ENCODE data around the gene VPS52. TPM values are rescaled to one million over a fixed set of nuclear protein-coding genes. Genes with fewer than 3 reads are reported as not detected.

Gene VPS52
- total and polyA plus RNA-seq, 9 of the 15 experiments (the other 6 are each of a cell fraction or from before 2014, with no cell fraction given) = 24.4 to 103 (median 40.2) TPM

DNA sequence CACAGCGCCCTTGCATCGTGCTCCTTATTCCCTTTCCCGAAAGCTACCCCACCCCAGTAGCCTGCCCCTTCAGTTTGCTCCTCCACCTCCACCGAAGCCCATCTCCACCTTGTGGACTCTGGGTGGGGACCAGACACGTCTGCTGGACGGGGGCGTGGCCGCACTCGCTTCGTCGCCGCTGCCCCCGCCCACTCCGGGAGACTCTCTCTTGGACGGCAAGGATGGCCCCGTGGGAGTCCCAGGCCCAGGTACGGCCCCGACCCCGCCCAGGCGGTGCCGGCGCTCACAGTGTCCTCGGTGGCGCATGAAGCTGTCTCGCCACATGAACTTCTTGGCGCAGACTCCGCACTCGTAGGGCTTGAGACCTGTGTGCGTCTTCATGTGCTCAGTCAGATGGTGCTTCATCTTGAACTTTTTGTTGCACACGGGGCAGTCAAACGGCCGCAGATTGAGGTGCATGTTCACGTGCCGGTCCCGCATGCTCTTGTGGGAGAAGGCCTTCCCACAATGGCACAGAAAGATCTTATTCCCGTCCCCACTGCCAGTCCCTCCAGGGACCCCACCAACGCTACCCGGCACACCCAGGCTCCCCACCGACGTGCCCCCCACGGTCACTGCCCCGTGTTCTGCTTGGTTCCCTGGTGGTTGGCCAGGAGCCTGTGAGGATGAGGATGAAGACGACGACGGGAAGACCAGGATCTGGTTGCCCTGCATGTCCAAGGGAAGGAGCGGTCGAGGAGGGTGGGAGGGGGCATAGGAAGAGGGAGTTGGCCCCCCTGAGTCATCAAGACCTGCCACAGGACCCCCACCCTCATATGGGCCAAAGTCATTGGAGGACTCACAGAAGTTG is 43.5 kb upstream of the VPS52 start (continued):
- TF ChIP-seq NCOA2 (IDR thresholded peaks at IDR 0.05; ENCODE audit: partially characterized antibody in 2 of 2) = no peak
- TF ChIP-seq, protein P1, sequence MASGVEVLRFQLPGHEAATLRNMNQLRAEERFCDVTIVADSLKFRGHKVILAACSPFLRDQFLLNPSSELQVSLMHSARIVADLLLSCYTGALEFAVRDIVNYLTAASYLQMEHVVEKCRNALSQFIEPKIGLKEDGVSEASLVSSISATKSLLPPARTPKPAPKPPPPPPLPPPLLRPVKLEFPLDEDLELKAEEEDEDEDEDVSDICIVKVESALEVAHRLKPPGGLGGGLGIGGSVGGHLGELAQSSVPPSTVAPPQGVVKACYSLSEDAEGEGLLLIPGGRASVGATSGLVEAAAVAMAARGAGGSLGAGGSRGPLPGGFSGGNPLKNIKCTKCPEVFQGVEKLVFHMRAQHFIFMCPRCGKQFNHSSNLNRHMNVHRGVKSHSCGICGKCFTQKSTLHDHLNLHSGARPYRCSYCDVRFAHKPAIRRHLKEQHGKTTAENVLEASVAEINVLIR (CRISPR knock-in tag; IDR thresholded peaks at IDR 0.05) = no peak
- TF ChIP-seq, protein P2, sequence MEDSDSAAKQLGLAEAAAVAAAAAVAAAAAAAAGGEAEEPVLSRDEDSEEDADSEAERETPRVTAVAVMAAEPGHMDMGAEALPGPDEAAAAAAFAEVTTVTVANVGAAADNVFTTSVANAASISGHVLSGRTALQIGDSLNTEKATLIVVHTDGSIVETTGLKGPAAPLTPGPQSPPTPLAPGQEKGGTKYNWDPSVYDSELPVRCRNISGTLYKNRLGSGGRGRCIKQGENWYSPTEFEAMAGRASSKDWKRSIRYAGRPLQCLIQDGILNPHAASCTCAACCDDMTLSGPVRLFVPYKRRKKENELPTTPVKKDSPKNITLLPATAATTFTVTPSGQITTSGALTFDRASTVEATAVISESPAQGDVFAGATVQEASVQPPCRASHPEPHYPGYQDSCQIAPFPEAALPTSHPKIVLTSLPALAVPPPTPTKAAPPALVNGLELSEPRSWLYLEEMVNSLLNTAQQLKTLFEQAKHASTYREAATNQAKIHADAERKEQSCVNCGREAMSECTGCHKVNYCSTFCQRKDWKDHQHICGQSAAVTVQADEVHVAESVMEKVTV (CRISPR knock-in tag; IDR thresholded peaks at IDR 0.05) = no peak
- TF ChIP-seq, protein P3, sequence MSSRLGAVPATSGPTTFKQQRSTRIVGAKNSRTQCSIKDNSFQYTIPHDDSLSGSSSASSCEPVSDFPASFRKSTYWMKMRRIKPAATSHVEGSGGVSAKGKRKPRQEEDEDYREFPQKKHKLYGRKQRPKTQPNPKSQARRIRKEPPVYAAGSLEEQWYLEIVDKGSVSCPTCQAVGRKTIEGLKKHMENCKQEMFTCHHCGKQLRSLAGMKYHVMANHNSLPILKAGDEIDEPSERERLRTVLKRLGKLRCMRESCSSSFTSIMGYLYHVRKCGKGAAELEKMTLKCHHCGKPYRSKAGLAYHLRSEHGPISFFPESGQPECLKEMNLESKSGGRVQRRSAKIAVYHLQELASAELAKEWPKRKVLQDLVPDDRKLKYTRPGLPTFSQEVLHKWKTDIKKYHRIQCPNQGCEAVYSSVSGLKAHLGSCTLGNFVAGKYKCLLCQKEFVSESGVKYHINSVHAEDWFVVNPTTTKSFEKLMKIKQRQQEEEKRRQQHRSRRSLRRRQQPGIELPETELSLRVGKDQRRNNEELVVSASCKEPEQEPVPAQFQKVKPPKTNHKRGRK (tag; IDR thresholded peaks at IDR 0.05) = no peak
- no peak for TF ChIP-seq SAFB (IDR thresholded peaks at IDR 0.05; ENCODE audit: borderline replicate concordance, low read depth, low read length)
- TF ChIP-seq SLC30A9 (CRISPR knock-in tag; IDR thresholded peaks at IDR 0.05) = no peak
- no peak for TF ChIP-seq MTA2 (IDR thresholded peaks at IDR 0.05; ENCODE audit: low read depth)
- TF ChIP-seq ZNF232 (CRISPR knock-in tag; IDR thresholded peaks at IDR 0.05) = no peak
- peak; percentile 51; the same call in 1 of the 2 replicates for TF ChIP-seq POLR2AphosphoS2 (IDR thresholded peaks at IDR 0.05; ENCODE audit: low read length)
- no peak for TF ChIP-seq CREBBP (IDR thresholded peaks at IDR 0.05; ENCODE audit: low read depth, low read length)
- no peak for TF ChIP-seq ZKSCAN3 (CRISPR knock-in tag; IDR thresholded peaks at IDR 0.05)
- TF ChIP-seq ELF2 (CRISPR knock-in tag; IDR thresholded peaks at IDR 0.05) = no peak; the same call in 1 of the 2 replicates
- no peak for TF ChIP-seq SRSF9 (IDR thresholded peaks at IDR 0.05; ENCODE audit: borderline replicate concordance, low read depth, low read length)
- TF ChIP-seq BHLHE40 (IDR thresholded peaks at IDR 0.05; ENCODE audit: low read length) = peak; percentile 65; the same call in 1 of the 2 replicates
- no peak for TF ChIP-seq ZNF785 (CRISPR knock-in tag; IDR thresholded peaks at IDR 0.05)
- TF ChIP-seq SUPT5H (IDR thresholded peaks at IDR 0.05) = no peak; the same call in 1 of the 2 replicates
- no peak for TF ChIP-seq GATAD2B (IDR thresholded peaks at IDR 0.05; ENCODE audit: borderline replicate concordance)
- no peak for TF ChIP-seq TARDBP (IDR thresholded peaks at IDR 0.05)
- TF ChIP-seq, protein P4, sequence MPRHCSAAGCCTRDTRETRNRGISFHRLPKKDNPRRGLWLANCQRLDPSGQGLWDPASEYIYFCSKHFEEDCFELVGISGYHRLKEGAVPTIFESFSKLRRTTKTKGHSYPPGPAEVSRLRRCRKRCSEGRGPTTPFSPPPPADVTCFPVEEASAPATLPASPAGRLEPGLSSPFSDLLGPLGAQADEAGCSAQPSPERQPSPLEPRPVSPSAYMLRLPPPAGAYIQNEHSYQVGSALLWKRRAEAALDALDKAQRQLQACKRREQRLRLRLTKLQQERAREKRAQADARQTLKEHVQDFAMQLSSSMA (CRISPR knock-in tag; IDR thresholded peaks at IDR 0.05) = no peak
- 0 out of 2 replicates have a peak, but pooled peaks have one; percentile 32 for TF ChIP-seq SREBF2 (CRISPR knock-in tag; IDR thresholded peaks at IDR 0.05)
- no peak for TF ChIP-seq SRSF1 (IDR thresholded peaks at IDR 0.05; ENCODE audit: low read depth, low read length)
- no peak for TF ChIP-seq NR2C2 (CRISPR knock-in tag; IDR thresholded peaks at IDR 0.05)
- no peak; the same call in 1 of the 2 replicates for TF ChIP-seq NR2C2 (tag; IDR thresholded peaks at IDR 0.05)
- no peak for TF ChIP-seq THRAP3 (IDR thresholded peaks at IDR 0.05; ENCODE audit: borderline replicate concordance)
